NCI-H526 treated with DMSO at 0.1 percent for 48 hours (cell line): ENCODE results near the gene MAN1C1.
"Not testable (repeated sequence)": the region's sequence is repeated elsewhere in the genome, so short reads cannot be mapped to it uniquely, and the experiment has no call there.

ENCODE experiments used
- DNase-seq: peaks from one replicate; lab custom pipeline; 2025; lab: John Stamatoyannopoulos, UW

Gene MAN1C1

GRCh38 chr1:25698252-25698651, 81.7 kb downstream of the MAN1C1 start:
- DNase-seq = no peak

- DNase-seq = not testable (repeated sequence)
Observed at GRCh38 chr1:25699059-25699458, 82.5 kb downstream of the MAN1C1 start.

GRCh38 chr1:25699500-25700143, 83.0 kb downstream of the MAN1C1 start:
- DNase-seq = no peak

- DNase-seq = no peak
Observed at GRCh38 chr1:25700144-25700523, 83.5 kb downstream of the MAN1C1 start.

- no peak for DNase-seq
Observed at GRCh38 chr1:25700626-25701025, 84.0 kb downstream of the MAN1C1 start.

GRCh38 chr1:25701030-25701785, 84.6 kb downstream of the MAN1C1 start:
- DNase-seq = no peak

GRCh38 chr1:25702101-25702775, 85.6 kb downstream of the MAN1C1 start:
- no peak for DNase-seq

- no peak for DNase-seq
Observed at GRCh38 chr1:25703041-25703440, 86.5 kb downstream of the MAN1C1 start.

- no peak for DNase-seq
Observed at GRCh38 chr1:25703671-25704266, 87.2 kb downstream of the MAN1C1 start.

GRCh38 chr1:25704267-25704691, 87.7 kb downstream of the MAN1C1 start:
- no peak for DNase-seq

GRCh38 chr1:25705699-25706098, 89.1 kb downstream of the MAN1C1 start:
- no peak for DNase-seq

GRCh38 chr1:25706146-25707089, 89.8 kb downstream of the MAN1C1 start:
- no peak for DNase-seq

GRCh38 chr1:25707280-25708016, 90.9 kb downstream of the MAN1C1 start:
- no peak for DNase-seq

GRCh38 chr1:25710583-25711347, 94.2 kb downstream of the MAN1C1 start:
- DNase-seq = no peak

- no peak for DNase-seq
Observed at GRCh38 chr1:25711555-25712298, 95.1 kb downstream of the MAN1C1 start.

GRCh38 chr1:25712299-25712970, 95.8 kb downstream of the MAN1C1 start:
- DNase-seq = no peak

GRCh38 chr1:25713961-25714360, 97.4 kb downstream of the MAN1C1 start:
- DNase-seq = no peak

- no peak for DNase-seq
Observed at GRCh38 chr1:25714372-25714931, 97.9 kb downstream of the MAN1C1 start.
